Measurements from ENCODE around the gene IMMT.

The IMMT gene

DNA sequence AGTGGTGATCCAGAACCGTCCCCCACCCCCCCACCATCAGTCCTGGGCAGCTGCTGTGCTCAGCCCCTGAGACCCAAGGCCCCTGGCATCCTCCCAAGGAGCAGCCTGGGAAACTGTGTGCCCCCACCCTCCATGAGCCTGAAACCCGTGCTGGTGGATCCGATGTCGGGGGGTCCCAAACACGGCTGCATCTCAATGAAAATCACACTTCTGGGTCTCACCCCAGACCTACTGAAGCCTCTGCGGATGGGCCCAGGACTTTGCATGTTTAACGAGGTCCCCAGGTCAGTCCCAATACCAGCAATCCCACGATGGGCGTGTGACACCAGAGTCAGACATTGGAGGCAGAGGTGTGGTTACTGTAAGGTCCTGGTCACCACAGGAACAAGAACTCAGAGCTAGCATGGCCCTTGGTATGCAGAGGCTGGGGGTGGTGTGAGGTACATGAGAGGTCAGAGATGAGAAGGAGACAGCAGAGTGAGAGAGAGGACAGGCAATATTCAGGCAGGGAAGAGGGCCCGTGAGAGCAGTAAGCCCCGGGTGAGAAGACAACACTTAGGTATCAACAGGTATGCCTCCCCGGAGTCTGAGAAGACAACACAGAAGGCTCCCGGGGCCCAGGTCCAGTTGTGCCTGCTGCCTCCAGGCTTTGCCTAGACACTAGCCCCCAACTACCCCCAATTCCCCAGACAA, 36.6 kb upstream of the IMMT start:
- TF ChIP-seq, protein P1, sequence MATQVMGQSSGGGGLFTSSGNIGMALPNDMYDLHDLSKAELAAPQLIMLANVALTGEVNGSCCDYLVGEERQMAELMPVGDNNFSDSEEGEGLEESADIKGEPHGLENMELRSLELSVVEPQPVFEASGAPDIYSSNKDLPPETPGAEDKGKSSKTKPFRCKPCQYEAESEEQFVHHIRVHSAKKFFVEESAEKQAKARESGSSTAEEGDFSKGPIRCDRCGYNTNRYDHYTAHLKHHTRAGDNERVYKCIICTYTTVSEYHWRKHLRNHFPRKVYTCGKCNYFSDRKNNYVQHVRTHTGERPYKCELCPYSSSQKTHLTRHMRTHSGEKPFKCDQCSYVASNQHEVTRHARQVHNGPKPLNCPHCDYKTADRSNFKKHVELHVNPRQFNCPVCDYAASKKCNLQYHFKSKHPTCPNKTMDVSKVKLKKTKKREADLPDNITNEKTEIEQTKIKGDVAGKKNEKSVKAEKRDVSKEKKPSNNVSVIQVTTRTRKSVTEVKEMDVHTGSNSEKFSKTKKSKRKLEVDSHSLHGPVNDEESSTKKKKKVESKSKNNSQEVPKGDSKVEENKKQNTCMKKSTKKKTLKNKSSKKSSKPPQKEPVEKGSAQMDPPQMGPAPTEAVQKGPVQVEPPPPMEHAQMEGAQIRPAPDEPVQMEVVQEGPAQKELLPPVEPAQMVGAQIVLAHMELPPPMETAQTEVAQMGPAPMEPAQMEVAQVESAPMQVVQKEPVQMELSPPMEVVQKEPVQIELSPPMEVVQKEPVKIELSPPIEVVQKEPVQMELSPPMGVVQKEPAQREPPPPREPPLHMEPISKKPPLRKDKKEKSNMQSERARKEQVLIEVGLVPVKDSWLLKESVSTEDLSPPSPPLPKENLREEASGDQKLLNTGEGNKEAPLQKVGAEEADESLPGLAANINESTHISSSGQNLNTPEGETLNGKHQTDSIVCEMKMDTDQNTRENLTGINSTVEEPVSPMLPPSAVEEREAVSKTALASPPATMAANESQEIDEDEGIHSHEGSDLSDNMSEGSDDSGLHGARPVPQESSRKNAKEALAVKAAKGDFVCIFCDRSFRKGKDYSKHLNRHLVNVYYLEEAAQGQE (IDR thresholded peaks at IDR 0.05; ENCODE audit: insufficient read depth in 1 of 2, low read depth in 2 of 2, low read length in 2 of 2), result no peak
- TF ChIP-seq POLR2AphosphoS5 (IDR thresholded peaks at IDR 0.05; ENCODE audit: low read depth, low read length) (no peak), FOXP2 (optimal IDR thresholded peaks at IDR 0.05; ENCODE audit: borderline replicate concordance, extremely low read depth, extremely low read length, insufficient read depth) (no peak), TAF1 (IDR thresholded peaks at IDR 0.05; ENCODE audit: borderline replicate concordance, insufficient read depth, low read length) (no peak), SIN3A (IDR thresholded peaks at IDR 0.05; ENCODE audit: borderline replicate concordance, insufficient read depth, low read length) (no peak)

DNA sequence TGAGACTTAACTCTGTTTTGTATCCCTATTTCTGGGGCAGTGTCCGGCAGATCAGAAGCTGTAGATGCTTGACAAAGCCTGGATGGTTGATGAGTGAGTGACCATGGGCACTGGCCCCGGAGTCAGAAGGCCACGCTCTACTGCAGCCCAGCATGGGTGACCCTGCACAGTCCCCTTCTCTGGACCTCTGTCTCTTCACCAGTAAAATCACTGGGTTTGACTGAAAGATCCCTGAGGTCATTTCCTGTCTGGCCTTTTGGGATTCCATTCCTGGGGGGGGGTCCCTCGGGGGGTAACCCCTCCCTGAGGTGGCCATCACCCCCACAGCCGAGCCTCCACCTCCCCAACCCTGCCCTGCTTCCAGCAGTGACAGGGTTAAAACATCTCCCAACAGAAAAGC, 35.7 kb upstream of the IMMT start:
- TF ChIP-seq FOXP2 (optimal IDR thresholded peaks at IDR 0.05; ENCODE audit: borderline replicate concordance, extremely low read depth, extremely low read length, insufficient read depth) (no peak), POLR2AphosphoS5 (IDR thresholded peaks at IDR 0.05; ENCODE audit: low read depth, low read length) (no peak), TAF1 (IDR thresholded peaks at IDR 0.05; ENCODE audit: borderline replicate concordance, insufficient read depth, low read length) (no peak), SIN3A (IDR thresholded peaks at IDR 0.05; ENCODE audit: borderline replicate concordance, insufficient read depth, low read length) (no peak)
- TF ChIP-seq, protein P1 (IDR thresholded peaks at IDR 0.05; ENCODE audit: insufficient read depth in 1 of 2, low read depth in 2 of 2, low read length in 2 of 2), result no peak

DNA sequence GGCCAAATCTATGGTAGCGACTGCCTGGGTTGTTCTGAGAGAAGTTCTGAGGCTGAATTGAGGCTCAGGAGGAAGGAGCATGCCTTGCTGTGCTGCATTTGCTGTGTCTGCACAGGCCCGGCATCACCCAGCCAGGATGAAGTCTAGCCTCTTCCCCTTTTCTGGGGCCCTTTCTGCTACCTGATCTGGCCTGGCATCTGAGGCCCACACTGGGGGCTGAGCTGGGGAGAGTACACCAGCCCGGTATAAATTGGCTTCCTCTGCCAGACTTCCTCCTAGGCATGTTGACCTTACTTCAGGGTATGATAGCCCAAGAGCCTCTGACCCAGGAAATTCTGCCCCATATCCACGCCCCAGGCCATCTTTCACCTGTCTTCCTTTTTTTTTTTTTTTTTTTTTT, 34.0 kb upstream of the IMMT start:
- no peak for TF ChIP-seq POLR2AphosphoS5 (IDR thresholded peaks at IDR 0.05; ENCODE audit: low read depth, low read length)
- TF ChIP-seq, protein P1 (IDR thresholded peaks at IDR 0.05; ENCODE audit: insufficient read depth in 1 of 2, low read depth in 2 of 2, low read length in 2 of 2), result no peak
- no peak for TF ChIP-seq FOXP2 (optimal IDR thresholded peaks at IDR 0.05; ENCODE audit: borderline replicate concordance, extremely low read depth, extremely low read length, insufficient read depth)
- no peak for TF ChIP-seq TAF1 (IDR thresholded peaks at IDR 0.05; ENCODE audit: borderline replicate concordance, insufficient read depth, low read length)
- no peak for TF ChIP-seq SIN3A (IDR thresholded peaks at IDR 0.05; ENCODE audit: borderline replicate concordance, insufficient read depth, low read length)

DNA sequence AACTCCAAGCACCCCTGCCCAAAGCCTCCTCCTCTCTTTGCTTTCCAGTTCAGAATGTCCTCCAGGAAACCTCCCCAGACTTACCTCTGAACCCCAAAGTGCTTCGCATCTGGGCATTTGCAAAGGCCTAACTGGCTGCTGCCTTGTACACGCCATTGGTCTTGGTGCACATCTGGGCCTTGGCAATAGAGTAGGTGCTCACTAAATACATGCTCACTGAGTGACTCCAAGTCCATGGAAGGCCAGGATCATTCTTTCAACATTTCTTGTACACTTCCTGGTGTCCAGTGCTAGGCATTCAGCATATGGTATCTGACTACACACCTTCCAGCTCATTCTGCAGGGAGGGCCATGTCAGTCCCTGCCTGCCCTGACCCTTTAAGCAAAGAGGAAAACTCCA, 32.4 kb upstream of the IMMT start:
- TF ChIP-seq POLR2AphosphoS5 (IDR thresholded peaks at IDR 0.05; ENCODE audit: low read depth, low read length) (no peak), FOXP2 (optimal IDR thresholded peaks at IDR 0.05; ENCODE audit: borderline replicate concordance, extremely low read depth, extremely low read length, insufficient read depth) (no peak), TAF1 (IDR thresholded peaks at IDR 0.05; ENCODE audit: borderline replicate concordance, insufficient read depth, low read length) (no peak), SIN3A (IDR thresholded peaks at IDR 0.05; ENCODE audit: borderline replicate concordance, insufficient read depth, low read length) (no peak)
- TF ChIP-seq, protein P1 (IDR thresholded peaks at IDR 0.05; ENCODE audit: insufficient read depth in 1 of 2, low read depth in 2 of 2, low read length in 2 of 2), result no peak
